ENCODE measurements around the gene CFAP100. TPM values are rescaled to one million over a fixed set of nuclear protein-coding genes. Genes with fewer than 3 reads are reported as not detected.

Gene CFAP100
- polyA plus RNA-seq, 1 experiment, result not detected

DNA sequence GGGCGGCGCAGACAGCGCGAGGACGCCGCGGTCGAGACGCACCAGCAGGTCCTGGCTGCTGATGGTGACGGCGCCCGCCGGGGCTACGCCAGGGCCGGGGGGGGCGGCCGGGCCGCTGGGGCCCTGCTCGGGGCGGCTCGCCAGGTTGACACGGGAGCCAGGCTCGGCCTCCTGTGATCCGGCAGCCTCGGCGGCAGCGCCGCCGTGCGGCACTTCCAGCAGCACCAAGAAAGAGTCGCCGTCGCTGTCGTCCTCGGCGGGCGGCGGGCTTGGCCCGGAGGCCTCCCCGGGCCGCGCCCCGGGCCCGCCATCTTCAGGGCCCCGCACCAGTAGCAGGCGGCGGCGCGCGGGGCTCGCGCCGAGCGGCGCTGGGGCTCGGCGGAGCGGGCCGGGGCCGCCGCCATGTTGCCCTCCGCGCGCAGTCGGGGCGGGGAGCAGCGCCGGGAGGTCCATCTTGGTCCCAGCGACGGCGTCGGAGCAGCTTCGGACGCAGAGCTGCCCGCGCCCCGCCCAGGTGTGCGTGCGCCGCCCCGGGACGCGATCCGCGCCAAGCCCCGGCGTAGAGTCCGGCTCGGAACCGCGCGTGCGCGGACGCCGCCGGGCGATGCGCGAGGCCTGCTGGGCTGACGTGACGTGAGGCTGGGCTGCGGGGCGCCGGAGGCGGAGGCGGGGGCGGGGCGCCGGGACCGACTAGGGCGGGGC lies 80.9 kb downstream of the CFAP100 start, which contains the start of gene ZXDC:
Gene ZXDC, minus strand, starts transcription at position 479 of the 702 bp plus-strand sequence. Its CDS starts 26 bp downstream, at position 453.
- CTCF ChIA-PET, result interaction anchor here (0.6 to 1.0 kb wide), 4 partner anchors 19 to 972 kb away, joined by 3 to 7 read pairs (median 3); no protein-coding TSS in a partner anchor
- peak; percentile 43 for TF ChIP-seq CTCF (IDR thresholded peaks at IDR 0.05; ENCODE audit: low read depth, low read length)
- peak within 1 kb of the TSS; percentile 47 for H3K27ac ChIP-seq (ENCODE audit: low read depth, low read length)
- H3K4me3 ChIP-seq (ENCODE audit: low read depth, low read length), result peak within 1 kb of the TSS; percentile 87
- H3K9me3 ChIP-seq (ENCODE audit: control insufficient read depth, insufficient read depth, low read length), result no peaks in the 10 kb centered on the region; the same call in 1 of the 2 replicates
- peak; percentile 79 for DNase-seq (ENCODE audit: low read depth, low spot score)
- POLR2A ChIA-PET, result interaction anchor here (1.0 kb wide), 1 partner anchor 24 kb away, joined by 3 read pairs; no protein-coding TSS in a partner anchor
- no peaks in the 10 kb centered on the region for H3K27me3 ChIP-seq (ENCODE audit: control insufficient read depth, insufficient read depth, low read length)

DNA sequence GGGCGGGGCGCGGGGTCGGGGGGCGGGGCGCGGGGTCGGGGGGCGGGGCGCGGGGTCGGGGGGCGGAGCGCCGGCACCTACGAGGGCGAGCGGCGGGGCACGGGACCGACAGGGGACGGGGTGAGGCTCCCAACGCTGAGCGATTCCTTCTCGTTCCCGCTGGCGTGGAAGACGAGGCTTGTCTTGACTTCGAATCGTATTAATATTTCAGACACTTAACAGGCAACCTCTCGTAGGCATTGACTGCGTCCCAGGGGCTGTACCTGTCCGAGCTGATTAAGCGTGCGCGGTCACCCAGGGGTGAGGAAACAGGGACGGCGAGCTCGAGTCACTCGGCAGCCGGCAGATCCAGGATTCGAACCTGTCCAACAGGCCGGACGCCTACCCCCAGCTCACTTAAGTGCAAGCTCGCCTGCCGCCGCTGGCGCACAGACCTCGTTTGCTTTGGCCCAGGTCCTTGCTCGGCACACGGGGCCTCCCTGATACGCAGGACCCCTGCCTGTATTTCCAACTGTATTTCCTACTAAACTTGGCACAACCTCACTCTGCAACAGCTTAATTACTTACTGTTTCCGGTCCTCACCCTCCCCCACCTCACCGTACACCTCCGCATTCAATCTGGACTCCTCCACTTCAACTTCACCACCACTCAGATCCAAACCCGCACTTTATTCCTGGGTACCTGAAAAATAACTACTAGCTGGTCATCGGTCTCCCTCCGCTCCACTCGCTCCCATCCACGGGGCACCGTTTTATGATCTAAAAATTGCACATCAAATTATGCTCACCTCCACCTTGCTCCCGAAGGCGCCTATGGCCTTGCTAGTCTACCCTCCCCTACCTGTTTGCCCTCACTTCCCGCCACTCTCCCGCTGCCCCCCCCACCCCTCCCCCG lies 81.7 kb downstream of the CFAP100 start:
- no peaks in the 10 kb centered on the region; the same call in 1 of the 2 replicates for H3K9me3 ChIP-seq (ENCODE audit: control insufficient read depth, insufficient read depth, low read length)
- POLR2A ChIA-PET, result interaction anchor here (1.0 kb wide), 1 partner anchor 25 kb away, joined by 3 read pairs; no protein-coding TSS in a partner anchor
- H3K27ac ChIP-seq (ENCODE audit: low read depth, low read length), result peak overlapping the region; percentile 47
- H3K27me3 ChIP-seq (ENCODE audit: control insufficient read depth, insufficient read depth, low read length), result peaks cover 3% of the 10 kb centered on the region
- no peak for DNase-seq (ENCODE audit: low read depth, low spot score)
- CTCF ChIA-PET, result interaction anchor here (0.8 to 1.0 kb wide), 2 partner anchors 20 to 275 kb away, joined by 3 read pairs; no protein-coding TSS in a partner anchor
- TF ChIP-seq CTCF (IDR thresholded peaks at IDR 0.05; ENCODE audit: low read depth, low read length), result no peak
- peak overlapping the region; percentile 87 for H3K4me3 ChIP-seq (ENCODE audit: low read depth, low read length)

DNA sequence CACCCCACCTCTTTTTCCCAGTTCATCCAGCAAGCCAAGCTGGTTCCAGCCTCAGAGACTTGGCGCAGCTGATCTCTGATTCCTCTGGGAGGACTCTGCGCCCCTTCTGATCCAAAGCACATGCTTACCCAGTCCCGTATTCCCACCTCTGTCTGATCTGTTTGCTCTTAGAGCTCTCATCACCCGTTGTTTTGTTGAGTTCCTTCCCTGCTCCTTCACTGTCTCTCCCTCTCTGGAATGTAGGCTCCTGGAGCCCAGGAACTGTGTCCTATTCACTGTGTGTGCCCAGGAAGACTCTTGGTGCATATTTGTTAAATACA lies 82.3 kb downstream of the CFAP100 start:
- no peak overlapping the region for H3K27ac ChIP-seq (ENCODE audit: low read depth, low read length)
- H3K4me3 ChIP-seq (ENCODE audit: low read depth, low read length), result no peak overlapping the region
- H3K9me3 ChIP-seq (ENCODE audit: control insufficient read depth, insufficient read depth, low read length), result no peaks in the 10 kb centered on the region; the same call in 1 of the 2 replicates
- peaks cover 9% of the 10 kb centered on the region for H3K27me3 ChIP-seq (ENCODE audit: control insufficient read depth, insufficient read depth, low read length)
- ChIA-PET CTCF (no interaction called here), POLR2A (no interaction called here)
- TF ChIP-seq CTCF (IDR thresholded peaks at IDR 0.05; ENCODE audit: low read depth, low read length), result no peak
- DNase-seq (ENCODE audit: low read depth, low spot score), result no peak

GRCh38 chr3:126478581-126479310 lies 84.0 kb downstream of the CFAP100 start:
- peaks cover 14% of the 10 kb centered on the region for H3K27me3 ChIP-seq (ENCODE audit: control insufficient read depth, insufficient read depth, low read length)
- CTCF ChIA-PET, result no interaction called here
- no peak for TF ChIP-seq CTCF (IDR thresholded peaks at IDR 0.05; ENCODE audit: low read depth, low read length)
- no peak overlapping the region for H3K27ac ChIP-seq (ENCODE audit: low read depth, low read length)
- no peaks in the 10 kb centered on the region; the same call in 1 of the 2 replicates for H3K9me3 ChIP-seq (ENCODE audit: control insufficient read depth, insufficient read depth, low read length)
- no peak for DNase-seq (ENCODE audit: low read depth, low spot score)
- H3K4me3 ChIP-seq (ENCODE audit: low read depth, low read length), result no peak overlapping the region
- POLR2A ChIA-PET, result no interaction called here

Data from AG04450 (cell line).